Endodermal cell (in vitro differentiated cells): ENCODE results near the gene DENND4C. TPM values are rescaled to one million over a fixed set of nuclear protein-coding genes. Genes with fewer than 3 reads are reported as not detected.

Experiments
- DNase-seq: peaks from one replicate; pipeline ENCODE4 v3.0.0-alpha.2; 2017
- H3K27ac ChIP-seq: 2 replicates; pipeline ENCODE4 v1.5.1; 2013; ENCODE audit warnings: mild to moderate bottlenecking, low read depth, low read length, moderate library complexity
- H3K27me3 ChIP-seq: 2 replicates; pipeline ENCODE4 v1.6.1; 2013; ENCODE audit warnings: mild to moderate bottlenecking, low read length, moderate library complexity; ENCODE audit not compliant: insufficient read depth, control insufficient read depth, poor library complexity, severe bottlenecking
- H3K36me3 ChIP-seq: 2 replicates; pipeline ENCODE4 v1.7.0; 2013; ENCODE audit warnings: mild to moderate bottlenecking, low read length, moderate library complexity; ENCODE audit not compliant: control insufficient read depth, insufficient read depth
- H3K4me1 ChIP-seq: one replicate; pipeline ENCODE4 v1.7.0; 2013; ENCODE audit warnings: low read length; ENCODE audit not compliant: control insufficient read depth, insufficient read depth
- H3K4me3 ChIP-seq: 2 replicates; pipeline ENCODE4 v1.5.1; 2013; ENCODE audit warnings: mild to moderate bottlenecking, low read length, moderate library complexity
- H3K9ac ChIP-seq: 2 replicates; pipeline ENCODE4 v1.6.1; 2013; ENCODE audit warnings: mild to moderate bottlenecking, low read length, moderate library complexity; ENCODE audit not compliant: poor library complexity, severe bottlenecking; ENCODE audit errors: extremely low read depth
- H3K9me3 ChIP-seq: 2 replicates; pipeline ENCODE4 v1.6.1; 2013; ENCODE audit warnings: mild to moderate bottlenecking, low read length, moderate library complexity; ENCODE audit not compliant: control insufficient read depth
- H3K27ac Mint-ChIP-seq: 2 replicates; pipeline ENCODE4 v1.8.0; 2020; ENCODE audit warnings: mixed read lengths
- H3K27me3 Mint-ChIP-seq: 2 replicates; pipeline ENCODE4 v1.8.0; 2021; ENCODE audit warnings: mild to moderate bottlenecking, mixed read lengths; ENCODE audit not compliant: insufficient read depth
- H3K36me3 Mint-ChIP-seq: 2 replicates; pipeline ENCODE4 v1.8.0; 2020; ENCODE audit warnings: low read depth, mixed read lengths
- H3K4me1 Mint-ChIP-seq: 2 replicates; pipeline ENCODE4 v1.8.0; 2020; ENCODE audit warnings: mixed read lengths
- H3K4me3 Mint-ChIP-seq: 2 replicates; pipeline ENCODE4 v1.8.0; 2020; ENCODE audit warnings: mild to moderate bottlenecking, moderate library complexity, mixed read lengths
- H3K9me3 Mint-ChIP-seq: 2 replicates; pipeline ENCODE4 v1.8.0; 2020; ENCODE audit warnings: mild to moderate bottlenecking, mixed read lengths
- CTCF ChIP-seq: fragments of 200-600 bp; sonication (generic); conservative IDR thresholded peaks from 2 replicates; pipeline ENCODE4 v1.5.0; 2021; ENCODE audit warnings: antibody characterized with exemption, mild to moderate bottlenecking
- WGBS, 2 experiments: methylation state at CpG; one replicate each; pipeline versions ENCODE4 v1.1.5 to v1.1.7; 2013; ENCODE audit warnings: missing lambda C conversion rate in 2 of 2, mixed read lengths in 1 of 2; ENCODE audit not compliant: insufficient coverage in 1 of 2, insufficient read length in 1 of 2; 5-methylcytosine and 5-hydroxymethylcytosine counted together
- total RNA-seq, 2 donors: library from RNA; stranded (reverse); fragmentation: NEBNext Ultra II Directional in 1 of 2; extraction: Animal tissue kit (Norgen Biotek cat#: 25700) in 1 of 2; gene quantifications; 2 replicates in 1 of 2; 3 replicates in 1 of 2; pipeline ENCODE4 v1.2.1, GENCODE V29; 2021

Gene DENND4C
- total RNA-seq, 2 donors from 2014 or later, result 25.4 to 27.2 TPM

- WGBS, 2 experiments, result 37 to 41% methylated on average over 5 to 7 of the region's 7 CpGs
- Mint-ChIP-seq H3K27ac (peak overlapping the region; percentile 100), H3K36me3 (peaks cover 59% of the 10 kb centered on the region), H3K9me3 (no peaks in the 10 kb centered on the region), H3K4me3 (peak overlapping the region; percentile 99), H3K4me1 (peaks cover 22% of the 10 kb centered on the region), H3K27me3 (no peaks in the 10 kb centered on the region)
- Histone ChIP-seq H3K4me3 (peak overlapping the region; percentile 94), H3K36me3 (peaks cover 58% of the 10 kb centered on the region), H3K27me3 (no peaks in the 10 kb centered on the region), H3K9me3 (no peaks in the 10 kb centered on the region), H3K4me1 (peaks cover 6% of the 10 kb centered on the region), H3K27ac (no peak overlapping the region), H3K9ac (peak overlapping the region; percentile 98)
- no peak for DNase-seq
- TF ChIP-seq CTCF, result no peak
Observed at GRCh38 chr9:19378647-19379046, 148.2 kb downstream of the DENND4C start.

- Mint-ChIP-seq H3K9me3 (no peaks in the 10 kb centered on the region), H3K4me1 (peaks cover 22% of the 10 kb centered on the region), H3K4me3 (peak overlapping the region; percentile 99), H3K36me3 (peaks cover 52% of the 10 kb centered on the region), H3K27ac (peak overlapping the region; percentile 100), H3K27me3 (no peaks in the 10 kb centered on the region)
- H3K4me1 ChIP-seq, result peaks cover 6% of the 10 kb centered on the region
- TF ChIP-seq CTCF, result no peak
- H3K4me3 ChIP-seq, result peak overlapping the region; percentile 94
- peaks cover 51% of the 10 kb centered on the region for H3K36me3 ChIP-seq
- DNase-seq, result no peak
- H3K27me3 ChIP-seq, result no peaks in the 10 kb centered on the region
- no peaks in the 10 kb centered on the region for H3K9me3 ChIP-seq
- peak overlapping the region; percentile 97 for H3K27ac ChIP-seq
- WGBS, 2 experiments, result 0 to 1% methylated on average over 7 to 12 of the region's 12 CpGs
- H3K9ac ChIP-seq, result peak overlapping the region; percentile 98
Observed at GRCh38 chr9:19379283-19379682, 148.8 kb downstream of the DENND4C start.

GRCh38 chr9:19379697-19380046 lies 149.2 kb downstream of the DENND4C start:
- Histone ChIP-seq H3K9ac (peak overlapping the region; percentile 98), H3K4me1 (peaks cover 6% of the 10 kb centered on the region), H3K9me3 (no peaks in the 10 kb centered on the region), H3K4me3 (peak overlapping the region; percentile 94), H3K27me3 (no peaks in the 10 kb centered on the region), H3K36me3 (peaks cover 47% of the 10 kb centered on the region), H3K27ac (peak overlapping the region; percentile 97)
- WGBS, 2 experiments, result 0% methylated on average over 2 to 30 of the region's 30 CpGs
- Mint-ChIP-seq H3K36me3 (peaks cover 48% of the 10 kb centered on the region), H3K4me1 (peaks cover 22% of the 10 kb centered on the region), H3K27ac (peak overlapping the region; percentile 100), H3K9me3 (no peaks in the 10 kb centered on the region), H3K4me3 (peak overlapping the region; percentile 99), H3K27me3 (no peaks in the 10 kb centered on the region)
- TF ChIP-seq CTCF, result no peak
- DNase-seq, result no peak
